ENCODE data around the gene BACH1. TPM values are rescaled to one million over a fixed set of nuclear protein-coding genes. Genes with fewer than 3 reads are reported as not detected.

BACH1 gene
- polyA plus RNA-seq, 1 of the 3 experiments (the other 2 are of a cell fraction) = 18.1 TPM

- H3K27ac ChIP-seq (ENCODE audit: low read depth in 2 of 2, low read length in 1 of 2) = peak overlapping the region in 1 of 2 experiments; percentile 71; a peak in 2 of 4 replicates
- H3K4me1 ChIP-seq (ENCODE audit: control insufficient read depth in 1 of 2, insufficient read depth in 2 of 2, low read depth in 1 of 2, low read length in 1 of 2) = peaks cover 0 to 14% of the 10 kb centered on the region in 2 experiments; a peak in 3 of 4 replicates
- H3K4me3 ChIP-seq (ENCODE audit: low read depth in 2 of 2, low read length in 1 of 2) = no peak overlapping the region
- H3K9ac ChIP-seq = no peak overlapping the region
- WGBS (ENCODE audit: low lambda C conversion rate) = 80% methylated on average over 2 of the region's 2 CpGs
- ChIA-PET CTCF (no interaction called here), POLR2A (no interaction called here)
- no peaks in the 10 kb centered on the region for H4K20me1 ChIP-seq (ENCODE audit: insufficient read depth)
- H3K9me3 ChIP-seq = peaks cover 11% of the 10 kb centered on the region; the same call in 1 of the 2 replicates
- no peak overlapping the region for H2AFZ ChIP-seq (ENCODE audit: low read depth)
- 0 out of 2 replicates have a peak, but pooled peaks cover 3% of the 10 kb centered on the region for H3K79me2 ChIP-seq (ENCODE audit: insufficient read depth)
- TF ChIP-seq SMC3 (IDR thresholded peaks at IDR 0.05; ENCODE audit: low read depth, low read length) (no peak), ZBTB33 (IDR thresholded peaks at IDR 0.05; ENCODE audit: borderline replicate concordance, low read depth) (no peak), RAD21 (IDR thresholded peaks at IDR 0.05; ENCODE audit: low read length) (no peak), MXI1 (IDR thresholded peaks at IDR 0.05; ENCODE audit: low read depth, low read length) (no peak), ELF1 (IDR thresholded peaks at IDR 0.05) (no peak)
- no peak overlapping the region for H3K4me2 ChIP-seq
- no peaks in the 10 kb centered on the region for H3K27me3 ChIP-seq (ENCODE audit: insufficient read depth)
- H3K36me3 ChIP-seq (replicated peaks in 1 of 2; ENCODE audit: control insufficient read depth in 1 of 2, insufficient read depth in 2 of 2, low read length in 1 of 2) = peaks cover 0 to 18% of the 10 kb centered on the region in 2 experiments
- H3F3A ChIP-seq (replicated peaks; ENCODE audit: insufficient read depth) = peaks cover 34% of the 10 kb centered on the region
- no peaks in the 10 kb centered on the region for H3K9me2 ChIP-seq
- no peak for DNase-seq
Observed at GRCh38 chr21:29257701-29258100, 41.0 kb upstream of the BACH1 start.

DNA sequence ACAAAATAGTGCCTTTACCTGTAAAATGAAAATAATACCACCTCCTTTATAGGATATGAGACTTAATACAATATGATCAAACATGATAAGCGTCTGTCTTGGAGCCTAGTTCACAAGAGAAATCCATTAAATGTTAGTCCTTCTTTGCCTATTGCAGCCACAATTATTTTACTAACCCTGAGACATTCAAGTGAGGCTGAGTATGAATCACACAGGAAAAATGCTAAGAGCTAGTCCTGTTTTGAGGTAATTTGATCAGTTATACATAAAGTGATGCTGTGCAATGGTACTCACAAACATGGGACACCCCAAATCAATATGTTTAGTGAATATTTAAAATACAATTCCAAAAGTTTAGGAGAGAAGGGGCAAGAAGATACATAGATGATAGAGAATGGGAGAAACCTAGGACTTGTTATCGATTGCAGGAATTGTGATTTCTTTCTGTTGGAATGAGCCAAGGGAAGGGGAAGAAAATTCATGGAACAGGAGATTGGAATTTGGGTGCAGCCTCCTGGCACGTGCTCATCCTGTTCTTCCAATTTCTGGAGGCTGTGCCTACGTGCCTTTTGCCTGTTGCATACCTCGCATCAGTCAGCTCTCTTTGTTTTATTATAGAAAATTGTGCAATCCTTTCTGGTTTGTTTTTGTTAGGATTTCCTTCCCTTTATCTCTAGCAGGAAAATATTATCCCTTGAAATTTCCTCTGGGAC is 39.9 kb upstream of the BACH1 start:
- Histone ChIP-seq H3K4me1 (ENCODE audit: control insufficient read depth in 1 of 2, insufficient read depth in 2 of 2, low read depth in 1 of 2, low read length in 1 of 2) (peaks cover 0 to 14% of the 10 kb centered on the region in 2 experiments; a peak in 3 of 4 replicates), H3K36me3 (replicated peaks in 1 of 2; ENCODE audit: control insufficient read depth in 1 of 2, insufficient read depth in 2 of 2, low read length in 1 of 2) (peaks cover 0 to 12% of the 10 kb centered on the region in 2 experiments), H3K9ac (peak overlapping the region; percentile 48; the same call in 1 of the 2 replicates), H3K4me2 (peak overlapping the region; percentile 72), H4K20me1 (ENCODE audit: insufficient read depth) (no peaks in the 10 kb centered on the region), H3K79me2 (ENCODE audit: insufficient read depth) (0 out of 2 replicates have a peak, but pooled peaks cover 3% of the 10 kb centered on the region), H3K27ac (ENCODE audit: low read depth in 2 of 2, low read length in 1 of 2) (peak overlapping the region; percentile 60 to 71; a peak in 3 of 4 replicates), H3F3A (replicated peaks; ENCODE audit: insufficient read depth) (peaks cover 34% of the 10 kb centered on the region), H3K9me2 (no peaks in the 10 kb centered on the region), H3K27me3 (ENCODE audit: insufficient read depth) (no peaks in the 10 kb centered on the region), H2AFZ (ENCODE audit: low read depth) (no peak overlapping the region; the same call in 1 of the 2 replicates), H3K9me3 (peaks cover 8% of the 10 kb centered on the region; the same call in 1 of the 2 replicates), H3K4me3 (ENCODE audit: low read depth in 2 of 2, low read length in 1 of 2) (peak overlapping the region in 1 of 2 experiments; percentile 37; a peak in 1 of 4 replicates)
- POLR2A ChIA-PET = no interaction called here
- CTCF ChIA-PET = no interaction called here
- DNase-seq = no peak
- WGBS (ENCODE audit: low lambda C conversion rate) = 15% methylated on average over 5 of the region's 5 CpGs
- TF ChIP-seq FOXM1 (IDR thresholded peaks at IDR 0.05; ENCODE audit: low read depth) (0 out of 2 replicates have a peak, but pooled peaks have one; percentile 26), SIN3A (IDR thresholded peaks at IDR 0.05; ENCODE audit: borderline replicate concordance, low read depth, low read length) (no peak), FOSL2 (IDR thresholded peaks at IDR 0.05; ENCODE audit: borderline replicate concordance, low read depth) (peak; percentile 83), TEAD4 (IDR thresholded peaks at IDR 0.05; ENCODE audit: borderline replicate concordance, insufficient read depth) (peak; percentile 31; the same call in 1 of the 2 replicates), JUND (IDR thresholded peaks at IDR 0.05) (peak; percentile 69), MAX (IDR thresholded peaks at IDR 0.05; ENCODE audit: low read depth) (peak; percentile 83), MEF2A (IDR thresholded peaks at IDR 0.05; ENCODE audit: borderline replicate concordance, low read depth) (no peak), FOXJ3 (CRISPR knock-in tag; IDR thresholded peaks at IDR 0.05) (no peak), CHD2 (IDR thresholded peaks at IDR 0.05; ENCODE audit: low read length, partially characterized antibody) (no peak), EP300 (IDR thresholded peaks at IDR 0.05; ENCODE audit: borderline replicate concordance in 1 of 2, low read depth in 1 of 2, low read length in 1 of 2) (peak in 1 of 2 experiments; percentile 40; a peak in 1 of 4 replicates), MXI1 (IDR thresholded peaks at IDR 0.05; ENCODE audit: low read depth, low read length) (no peak), ZBTB33 (IDR thresholded peaks at IDR 0.05; ENCODE audit: borderline replicate concordance, low read depth) (no peak), NFIC (IDR thresholded peaks at IDR 0.05; ENCODE audit: borderline replicate concordance) (peak; percentile 18; the same call in 1 of the 2 replicates), GABPA (IDR thresholded peaks at IDR 0.05; ENCODE audit: low read depth) (no peak), REST (IDR thresholded peaks at IDR 0.05; ENCODE audit: low read depth, low read length) (no peak)
